H1 (cell line): Measurements from ENCODE around the gene GNAT1. TPM values are rescaled to one million over a fixed set of nuclear protein-coding genes. Genes with fewer than 3 reads are reported as not detected.
"Not testable (repeated sequence)": the region's sequence is repeated elsewhere in the genome, so short reads cannot be mapped to it uniquely, and the experiment has no call there.

ENCODE experiments used
- CTCF ChIA-PET: fragments of 300-600 bp; sonication (Branson Sonifier 250); formaldehyde crosslinking; loops from one replicate; lab custom pipeline; 2021; ENCODE audit not compliant: partially characterized antibody; lab: Charles Lee
- POLR2A ChIA-PET: fragments of 300-600 bp; sonication (Branson Sonifier 250); formaldehyde crosslinking; loops from one replicate; lab custom pipeline; 2021; ENCODE audit warnings: inconsistent platforms; ENCODE audit not compliant: partially characterized antibody; lab: Charles Lee
- DNase-seq, 2 experiments: peaks; one replicate each; pipeline versions ENCODE4 v3.0.0 to v3.0.0-alpha.2; 2010 to 2022; ENCODE audit warnings: low spot score in 2 of 2, low read depth in 1 of 2, mixed read lengths in 1 of 2
- FAIRE-seq: peaks from 2 replicates; lab custom pipeline; 2011; peaks lifted over from hg19 to GRCh38; lab: Jason Lieb, UNC
- H2AFZ ChIP-seq: 2 replicates; pipeline ENCODE4 v1.8.1; 2012; ENCODE audit warnings: low read length, inconsistent platforms
- H2AK5ac ChIP-seq: 2 replicates; pipeline ENCODE4 v1.6.1; 2013; ENCODE audit warnings: low read depth, low read length
- H2BK120ac ChIP-seq: replicated peaks from 2 replicates; pipeline ENCODE3; 2013; ENCODE audit warnings: low read depth, low read length, inconsistent platforms
- H2BK12ac ChIP-seq: 2 replicates; pipeline ENCODE4 v1.6.1; 2013; ENCODE audit warnings: low read depth, low read length
- H2BK15ac ChIP-seq: 2 replicates; pipeline ENCODE4 v1.6.1; 2013; ENCODE audit warnings: low read length
- H2BK20ac ChIP-seq: 2 replicates; pipeline ENCODE4 v1.6.1; 2013; ENCODE audit warnings: low read length
- H2BK5ac ChIP-seq: 2 replicates; pipeline ENCODE4 v1.6.1; 2013; ENCODE audit warnings: low read depth, low read length
- H3K14ac ChIP-seq: 2 replicates; pipeline ENCODE4 v1.6.1; 2013; ENCODE audit warnings: inconsistent platforms; ENCODE audit not compliant: insufficient read length
- H3K18ac ChIP-seq: 2 replicates; pipeline ENCODE4 v1.6.1; 2013; ENCODE audit warnings: low read length; ENCODE audit errors: extremely low read depth
- H3K23ac ChIP-seq: 2 replicates; pipeline ENCODE4 v1.6.1; 2013; ENCODE audit warnings: inconsistent platforms; ENCODE audit not compliant: insufficient read length
- H3K23me2 ChIP-seq: 2 replicates; pipeline ENCODE4 v1.6.1; 2013; ENCODE audit warnings: low read depth, low read length
- H3K27ac ChIP-seq: 2 replicates; pipeline ENCODE4 v1.6.1; 2011; ENCODE audit warnings: low read depth, low read length, inconsistent platforms
- H3K27me3 ChIP-seq, 4 experiments: replicated peaks in 1 of 4; 1 replicate in 1 of 4; 2 replicates in 3 of 4; pipeline versions ENCODE4 v1.6.1 to v1.8.1; 2011 to 2013; ENCODE audit warnings: low read length in 3 of 4, mild to moderate bottlenecking in 3 of 4, inconsistent platforms in 2 of 4, mixed read lengths in 2 of 4, moderate library complexity in 1 of 4; ENCODE audit not compliant: control insufficient read depth in 3 of 4, insufficient read depth in 3 of 4; ENCODE audit errors: extremely low read depth in 1 of 4
- H3K36me3 ChIP-seq, 4 experiments: 2 replicates each; pipeline versions ENCODE4 v1.6.1 to v1.8.1; 2011 to 2013; ENCODE audit warnings: mild to moderate bottlenecking in 4 of 4, low read length in 3 of 4, moderate library complexity in 2 of 4, control low read depth in 1 of 4, inconsistent platforms in 1 of 4; ENCODE audit not compliant: insufficient read depth in 4 of 4, control insufficient read depth in 2 of 4
- H3K4ac ChIP-seq: replicated peaks from 2 replicates; pipeline ENCODE3; 2013; ENCODE audit warnings: low read length, low read depth, mixed read lengths, inconsistent platforms; ENCODE audit not compliant: insufficient read length
- H3K4me1 ChIP-seq, 4 experiments: replicated peaks in 1 of 4; 1 replicate in 1 of 4; 2 replicates in 3 of 4; pipeline versions ENCODE4 v1.6.1 to v1.8.1; 2011 to 2013; ENCODE audit warnings: low read length in 3 of 4, inconsistent platforms in 2 of 4, mixed read lengths in 1 of 4; ENCODE audit not compliant: insufficient read depth in 4 of 4, control insufficient read depth in 3 of 4
- H3K4me2 ChIP-seq, 2 experiments: 2 replicates each; pipeline versions ENCODE4 v1.6.1 to v1.8.1; 2011 to 2013; ENCODE audit warnings: low read depth in 2 of 2, low read length in 2 of 2, control low read depth in 1 of 2, inconsistent platforms in 1 of 2, mild to moderate bottlenecking in 1 of 2; ENCODE audit not compliant: insufficient read depth in 1 of 2
- H3K4me3 ChIP-seq, 4 experiments: fragments of 200-600, 300-600 bp in 1 of 4; sonication (generic), shearing (Covaris generic), sonication (Bioruptor Twin) in 1 of 4; 2 replicates each; pipeline versions ENCODE4 v1.5.1 to v1.8.1; 2011 to 2016; ENCODE audit warnings: low read length in 4 of 4, low read depth in 3 of 4, control low read depth in 2 of 4, inconsistent platforms in 2 of 4, mild to moderate bottlenecking in 2 of 4, mixed read lengths in 1 of 4, moderate library complexity in 1 of 4; ENCODE audit not compliant: insufficient read depth in 2 of 4; ENCODE audit errors: extremely low read depth in 1 of 4
- H3K56ac ChIP-seq: replicated peaks from 2 replicates; pipeline ENCODE3; 2013; ENCODE audit warnings: low read depth, mild to moderate bottlenecking, mixed read lengths, low read length, inconsistent platforms; ENCODE audit not compliant: insufficient read length
- H3K79me1 ChIP-seq: 2 replicates; pipeline ENCODE4 v1.6.1; 2013; ENCODE audit warnings: low read depth, low read length, control low read depth
- H3K79me2 ChIP-seq, 2 experiments: 2 replicates each; pipeline versions ENCODE4 v1.6.1 to v1.8.1; 2012 to 2013; ENCODE audit warnings: low read length in 2 of 2, mild to moderate bottlenecking in 2 of 2, inconsistent platforms in 1 of 2; ENCODE audit not compliant: insufficient read depth in 2 of 2, control insufficient read depth in 1 of 2
- H3K9ac ChIP-seq, 4 experiments: replicated peaks in 1 of 4; 1 replicate in 1 of 4; 2 replicates in 3 of 4; pipeline versions ENCODE4 v1.6.1 to v1.8.1; 2011 to 2013; ENCODE audit warnings: low read depth in 3 of 4, low read length in 3 of 4, control low read depth in 2 of 4, mild to moderate bottlenecking in 2 of 4, moderate library complexity in 2 of 4, inconsistent platforms in 1 of 4; ENCODE audit errors: extremely low read depth in 1 of 4
- H3K9me3 ChIP-seq, 2 experiments: 2 replicates each; pipeline versions ENCODE4 v1.6.1 to v1.8.1; 2012 to 2013; ENCODE audit warnings: mild to moderate bottlenecking in 2 of 2, moderate library complexity in 2 of 2, control low read depth in 1 of 2, inconsistent platforms in 1 of 2, low read depth in 1 of 2, low read length in 1 of 2, mixed read lengths in 1 of 2; ENCODE audit not compliant: insufficient read depth in 2 of 2
- H4K20me1 ChIP-seq, 2 experiments: replicated peaks in 1 of 2; 2 replicates each; pipeline versions ENCODE3 to v1.8.1; 2011 to 2013; ENCODE audit warnings: inconsistent platforms in 2 of 2, low read length in 2 of 2, mild to moderate bottlenecking in 1 of 2; ENCODE audit not compliant: insufficient read depth in 2 of 2, control insufficient read depth in 1 of 2
- H4K5ac ChIP-seq: 2 replicates; pipeline ENCODE4 v1.6.1; 2013; ENCODE audit warnings: low read length, low read depth, mixed read lengths, inconsistent platforms; ENCODE audit not compliant: insufficient read length
- H4K8ac ChIP-seq: 2 replicates; pipeline ENCODE4 v1.8.0; 2013; ENCODE audit warnings: mild to moderate bottlenecking, moderate library complexity, low read length, inconsistent platforms; ENCODE audit not compliant: insufficient read depth; ENCODE audit errors: extremely low read depth
- H4K91ac ChIP-seq: replicated peaks from 2 replicates; pipeline ENCODE3; 2013; ENCODE audit warnings: low read length, mixed read lengths, inconsistent platforms; ENCODE audit not compliant: insufficient read length
- WGBS, 2 experiments: shearing (Covaris generic) in 1 of 2; methylation state at CpG; one replicate each; pipeline versions ENCODE4 v1.1.6 to v1.1.7; 2013 to 2015; ENCODE audit warnings: low lambda C conversion rate in 2 of 2, mixed read lengths in 2 of 2, inconsistent platforms in 1 of 2, low coverage in 1 of 2, missing lambda C conversion rate in 1 of 2; ENCODE audit not compliant: insufficient replicate concordance in 2 of 2, insufficient coverage in 1 of 2, insufficient read length in 1 of 2; ENCODE audit errors: extremely low coverage in 1 of 2, missing lambda C conversion rate in 1 of 2; 5-methylcytosine and 5-hydroxymethylcytosine counted together
- polyA plus RNA-seq, 7 experiments: library from polyadenylated mRNA; depleted of rRNA in 3 of 7; stranded (reverse) in 5 of 7; unstranded in 2 of 7; fragments of >200 nt in 5 of 7; fragments of 200-250 nt in 2 of 7; gene quantifications; 1 replicate in 5 of 7; 2 replicates in 1 of 7; 4 replicates in 1 of 7; pipeline versions ENCODE4 v1.2.1 to v1.2.3, GENCODE V29; 2011 to 2013; ENCODE audit warnings: missing spikeins in 2 of 7, mixed read lengths in 2 of 7
- total RNA-seq: library from RNA; stranded (reverse); fragmentation: NEBNext Ultra II Directional; extraction: Animal tissue kit (Norgen Biotek cat#: 25700); gene quantifications from 2 replicates; pipeline ENCODE4 v1.2.1, GENCODE V29; 2021

The GNAT1 gene
- total and polyA plus RNA-seq, 2 of the 8 experiments (the other 6 are each of a cell fraction or from before 2014, with no cell fraction given) = 0.08 TPM; not detected in 1

GRCh38 chr3:50228184-50228763 is 36.9 kb downstream of the GNAT1 start:
- H3K79me2 ChIP-seq, H4K20me1 ChIP-seq, H3K79me1 ChIP-seq, H3K27me3 ChIP-seq, H3K9me3 ChIP-seq, FAIRE-seq, H2BK120ac ChIP-seq, DNase-seq, H2AFZ ChIP-seq, H4K8ac ChIP-seq, H3K4ac ChIP-seq, H3K14ac ChIP-seq, H3K36me3 ChIP-seq, H3K56ac ChIP-seq, H3K23ac ChIP-seq: not testable (repeated sequence)
- Histone ChIP-seq H3K4me3 (peak overlapping the region; percentile 51 to 88 (median 73)), H3K4me1 (peaks cover 0 to 18% (median 7%) of the 10 kb centered on the region in 4 experiments; a peak in 6 of 7 replicates), H2BK20ac (0 out of 2 replicates have a peak overlapping the region, but pooled peaks have one; percentile 67), H2AK5ac (peak overlapping the region; percentile 91; the same call in 1 of the 2 replicates), H2BK5ac (peak overlapping the region; percentile 97), H4K5ac (peak overlapping the region; percentile 89), H3K9ac (peak overlapping the region in 3 of 4 experiments; percentile 15 to 87 (median 83); a peak in 3 of 7 replicates), H3K27ac (peak overlapping the region; percentile 86), H3K23me2 (peaks cover 13% of the 10 kb centered on the region; the same call in 1 of the 2 replicates), H4K91ac (peak overlapping the region; percentile 90), H3K18ac (peak overlapping the region; percentile 78; the same call in 1 of the 2 replicates), H2BK15ac (peak overlapping the region; percentile 95), H2BK12ac (peak overlapping the region; percentile 91), H3K4me2 (peak overlapping the region; percentile 76 to 99)
- ChIA-PET CTCF (interaction anchor here (1.2 to 48.1 kb wide), 10 partner anchors 11 to 106 kb away, joined by 3 to 2149 read pairs (median 7); partner anchors contain the start of genes GNAI2, GNAT1, LSMEM2 and SEMA3B), POLR2A (interaction anchor here (0.6 to 6.5 kb wide), 13 partner anchors 9 to 108 kb away, joined by 3 to 41 read pairs (median 7); partner anchors contain the start of gene GNAI2)
- WGBS, 2 experiments = 42% methylated on average over 15 of the region's 15 CpGs; no CpG with 5 or more reads in 1 of the 2 experiments
